WERI-Rb-1 (cell line): ENCODE measurements around the gene LIN7C.

Experiments used
- DNase-seq: peaks from one replicate; pipeline ENCODE4 v3.0.0-alpha.2; 2020
- H3K27ac ChIP-seq: fragments of 250-450 bp; sonication (Bioruptor Pico); 2 replicates; pipeline ENCODE4 v1.5.1; 2020; ENCODE audit warnings: mild to moderate bottlenecking, moderate library complexity
- H3K27me3 ChIP-seq: fragments of 250-450 bp; sonication (Bioruptor Pico); 2 replicates; pipeline ENCODE4 v1.5.1; 2021; ENCODE audit warnings: mild to moderate bottlenecking, low read depth, moderate library complexity; ENCODE audit not compliant: insufficient read depth, severe bottlenecking
- H3K36me3 ChIP-seq: fragments of 250-450 bp; sonication (Bioruptor Pico); 2 replicates; pipeline ENCODE4 v1.5.1; 2020; ENCODE audit warnings: mild to moderate bottlenecking, moderate library complexity
- H3K4me3 ChIP-seq: 2 replicates; pipeline ENCODE4 v1.5.1; 2011; ENCODE audit warnings: low read depth, mild to moderate bottlenecking, control low read depth, low read length
- H3K9me3 ChIP-seq: fragments of 250-450 bp; sonication (Bioruptor Pico); 2 replicates; pipeline ENCODE4 v1.5.1; 2021; ENCODE audit warnings: mild to moderate bottlenecking, moderate library complexity; ENCODE audit not compliant: severe bottlenecking
- TF ChIP-seq, protein P1 (sequence below): IDR thresholded peaks from 2 replicates; pipeline ENCODE4 v1.5.1; 2011; ENCODE audit warnings: low read depth, mild to moderate bottlenecking, control low read depth, inconsistent platforms, low read length

Gene LIN7C

GRCh38 chr11:27545946-27546345 lies 39.4 kb upstream of the LIN7C start:
- H3K27ac ChIP-seq, result no peak overlapping the region
- H3K9me3 ChIP-seq, result no peaks in the 10 kb centered on the region
- TF ChIP-seq, protein P1, sequence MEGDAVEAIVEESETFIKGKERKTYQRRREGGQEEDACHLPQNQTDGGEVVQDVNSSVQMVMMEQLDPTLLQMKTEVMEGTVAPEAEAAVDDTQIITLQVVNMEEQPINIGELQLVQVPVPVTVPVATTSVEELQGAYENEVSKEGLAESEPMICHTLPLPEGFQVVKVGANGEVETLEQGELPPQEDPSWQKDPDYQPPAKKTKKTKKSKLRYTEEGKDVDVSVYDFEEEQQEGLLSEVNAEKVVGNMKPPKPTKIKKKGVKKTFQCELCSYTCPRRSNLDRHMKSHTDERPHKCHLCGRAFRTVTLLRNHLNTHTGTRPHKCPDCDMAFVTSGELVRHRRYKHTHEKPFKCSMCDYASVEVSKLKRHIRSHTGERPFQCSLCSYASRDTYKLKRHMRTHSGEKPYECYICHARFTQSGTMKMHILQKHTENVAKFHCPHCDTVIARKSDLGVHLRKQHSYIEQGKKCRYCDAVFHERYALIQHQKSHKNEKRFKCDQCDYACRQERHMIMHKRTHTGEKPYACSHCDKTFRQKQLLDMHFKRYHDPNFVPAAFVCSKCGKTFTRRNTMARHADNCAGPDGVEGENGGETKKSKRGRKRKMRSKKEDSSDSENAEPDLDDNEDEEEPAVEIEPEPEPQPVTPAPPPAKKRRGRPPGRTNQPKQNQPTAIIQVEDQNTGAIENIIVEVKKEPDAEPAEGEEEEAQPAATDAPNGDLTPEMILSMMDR, result no peak
- H3K27me3 ChIP-seq, result no peaks in the 10 kb centered on the region
- no peaks in the 10 kb centered on the region for H3K36me3 ChIP-seq
- H3K4me3 ChIP-seq, result no peak overlapping the region
- peak; percentile 27 for DNase-seq

GRCh38 chr11:27545035-27545434 lies 38.5 kb upstream of the LIN7C start:
- Histone ChIP-seq H3K27ac (no peak overlapping the region), H3K36me3 (no peaks in the 10 kb centered on the region), H3K27me3 (no peaks in the 10 kb centered on the region), H3K4me3 (no peak overlapping the region), H3K9me3 (no peaks in the 10 kb centered on the region)
- TF ChIP-seq, protein P1, result no peak
- DNase-seq, result no peak

- Histone ChIP-seq H3K4me3 (no peak overlapping the region), H3K36me3 (no peaks in the 10 kb centered on the region), H3K27ac (no peak overlapping the region), H3K27me3 (no peaks in the 10 kb centered on the region), H3K9me3 (no peaks in the 10 kb centered on the region)
- DNase-seq, result no peak
- TF ChIP-seq, protein P1, result no peak
These were observed 35.2 kb upstream of the LIN7C start for GRCh38 chr11:27541790-27542189.

DNA sequence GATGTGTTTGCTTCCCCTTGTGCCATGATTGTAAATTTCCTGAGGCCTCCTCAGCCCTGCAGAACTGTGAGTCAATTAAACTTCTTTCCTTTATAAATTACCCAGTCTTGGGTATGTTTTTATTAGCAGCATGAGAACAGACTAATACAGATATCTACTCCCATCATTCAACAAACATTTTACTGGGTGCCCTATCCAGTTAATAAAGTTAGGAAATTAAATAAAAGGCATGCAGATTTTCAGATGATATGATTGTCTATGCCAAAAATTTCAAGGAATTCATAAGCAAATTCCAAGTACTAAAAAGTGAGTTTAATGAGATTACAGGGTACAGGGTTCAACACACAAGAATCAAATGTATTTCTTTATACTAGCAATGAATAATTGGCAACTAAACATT lies 33.5 kb upstream of the LIN7C start:
- Histone ChIP-seq H3K27me3 (no peaks in the 10 kb centered on the region), H3K36me3 (no peaks in the 10 kb centered on the region), H3K4me3 (no peak overlapping the region), H3K9me3 (no peaks in the 10 kb centered on the region), H3K27ac (no peak overlapping the region)
- TF ChIP-seq, protein P1, result no peak
- DNase-seq, result no peak

DNA sequence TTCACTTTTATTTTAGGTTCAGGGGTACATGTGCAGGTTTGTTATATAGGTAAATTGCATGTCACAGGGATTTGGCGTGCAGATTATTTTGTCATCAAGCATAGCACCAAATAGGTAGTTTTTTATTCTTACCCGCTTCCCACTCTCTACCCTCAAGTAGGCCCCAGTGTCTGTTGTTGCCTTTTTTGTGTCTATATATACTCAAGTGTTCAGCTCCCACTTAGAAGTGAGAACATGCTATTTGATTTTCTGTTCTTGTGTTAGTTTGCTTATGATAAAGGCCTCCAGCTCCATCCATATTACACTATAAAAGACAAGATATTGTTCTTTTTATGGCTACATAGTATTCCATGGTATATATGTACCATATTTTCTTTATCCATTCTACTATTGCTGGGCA lies 28.5 kb upstream of the LIN7C start:
- DNase-seq, result no peak
- TF ChIP-seq, protein P1, result no peak
- no peak overlapping the region for H3K4me3 ChIP-seq
- no peaks in the 10 kb centered on the region for H3K27me3 ChIP-seq
- H3K27ac ChIP-seq, result no peak overlapping the region
- no peaks in the 10 kb centered on the region for H3K9me3 ChIP-seq
- H3K36me3 ChIP-seq, result no peaks in the 10 kb centered on the region

GRCh38 chr11:27532652-27533325 lies 26.2 kb upstream of the LIN7C start:
- TF ChIP-seq, protein P1, result no peak

More at GRCh38 chr11:27532652-27533325, 26.2 kb upstream of the LIN7C start:
- DNase-seq, result no peak
- Histone ChIP-seq H3K27me3 (no peaks in the 10 kb centered on the region), H3K9me3 (no peaks in the 10 kb centered on the region), H3K27ac (no peak overlapping the region), H3K36me3 (no peaks in the 10 kb centered on the region), H3K4me3 (no peak overlapping the region)
